Sciatic nerve (tissue), 2 donors: ENCODE measurements around the gene EPHA8. TPM values are rescaled to one million over a fixed set of nuclear protein-coding genes. Genes with fewer than 3 reads are reported as not detected.

Experiments
- ATAC-seq: fragments of 200-7000 bp; cut with Tn5 transposase; one replicate; pipeline ENCODE4 v1.9.1; 2020; ENCODE audit warnings: mild to moderate bottlenecking, moderate library complexity
- DNase-seq: peaks from one replicate; pipeline ENCODE4 v3.0.0-alpha.2; 2020; ENCODE audit warnings: low spot score
- intact Hi-C: fragments of 100-400 bp; cut with DNase I; formaldehyde crosslinking; loops from one replicate; pipeline ENCODE4 v1.14.2; 2022
- total RNA-seq: library from RNA; stranded (reverse); fragmentation: NEBNext Ultra II Directional; extraction: Animal tissue kit (Norgen Biotek cat#: 25700); gene quantifications from one replicate; pipeline ENCODE4 v1.2.1, GENCODE V29; 2021
- donor health status: DM: no; HTN: no; CAD: no.
- donor health status: DM: no; HTN: no; CAD: no.

EPHA8 gene
- total RNA-seq, 1 donor from 2014 or later: not detected

GRCh38 chr1:22602060-22602740, 38.9 kb downstream of the EPHA8 start:
- intact Hi-C loops: no loop called here
- DNase-seq (no peak), ATAC-seq (no peak)

- no peak for ATAC-seq
- DNase-seq: no peak
- intact Hi-C loops: no loop called here
These were observed 42.9 kb downstream of the EPHA8 start for GRCh38 chr1:22606161-22606560.

DNA sequence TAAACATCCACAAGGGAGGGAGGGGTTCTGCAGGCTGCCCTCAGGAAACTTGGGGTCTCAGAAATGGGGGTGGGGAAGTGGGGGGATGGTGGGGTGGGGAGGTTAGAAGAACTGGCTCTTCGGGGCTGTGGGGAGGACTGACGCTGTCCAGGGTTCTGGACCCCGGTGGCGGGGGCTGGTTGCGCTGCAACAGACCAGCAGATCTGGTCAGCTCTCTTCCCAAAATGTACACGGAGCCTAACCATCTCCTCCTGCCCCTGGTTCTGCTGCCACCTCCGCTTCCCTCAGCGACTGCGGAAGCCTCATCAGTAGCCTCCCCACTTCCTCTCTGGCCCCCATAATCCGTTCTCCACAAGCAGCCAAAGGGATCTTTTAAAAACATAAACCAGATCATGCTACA, 43.9 kb downstream of the EPHA8 start:
- DNase-seq (no peak), ATAC-seq (no peak)
- intact Hi-C loops: no loop called here

- intact Hi-C loops: no loop called here
- no peak for ATAC-seq
- no peak for DNase-seq
These were observed 45.1 kb downstream of the EPHA8 start for GRCh38 chr1:22608361-22608760.

GRCh38 chr1:22609291-22609690, 46.0 kb downstream of the EPHA8 start:
- no peak for ATAC-seq
- DNase-seq: no peak
- intact Hi-C loops: no loop called here

GRCh38 chr1:22611530-22611947, 48.2 kb downstream of the EPHA8 start:
- ATAC-seq (no peak), DNase-seq (no peak)
- intact Hi-C loops: no loop called here

GRCh38 chr1:22612671-22613571, 49.6 kb downstream of the EPHA8 start:
- DNase-seq (no peak), ATAC-seq (no peak)
- intact Hi-C loops: no loop called here

- ATAC-seq (no peak), DNase-seq (no peak)
- intact Hi-C loops: no loop called here
These were observed 50.3 kb downstream of the EPHA8 start for GRCh38 chr1:22613572-22613918.

- DNase-seq (no peak), ATAC-seq (no peak)
- intact Hi-C loops: no loop called here
These were observed 50.7 kb downstream of the EPHA8 start for GRCh38 chr1:22613951-22614350.

DNA sequence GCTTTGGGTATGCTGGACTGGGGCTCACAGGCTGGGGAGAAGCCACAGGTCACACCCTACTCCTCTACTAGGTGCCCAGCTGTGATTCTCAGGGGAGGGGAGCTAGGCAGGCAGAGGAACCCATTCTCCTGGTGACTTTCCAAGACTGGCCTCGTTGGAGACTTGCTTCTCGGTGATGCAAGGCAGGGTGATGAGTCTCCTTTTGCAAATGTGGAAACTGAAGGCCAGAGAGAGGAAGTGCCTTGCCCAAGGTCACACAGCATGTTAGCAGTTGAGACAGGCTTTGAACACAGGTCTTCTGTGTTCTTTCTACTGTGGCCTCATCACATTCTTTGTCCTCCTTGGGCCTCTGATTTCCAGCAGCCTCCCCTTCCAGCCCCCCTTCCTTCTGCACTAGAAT, 52.6 kb downstream of the EPHA8 start:
- no peak for DNase-seq
- no peak for ATAC-seq
- intact Hi-C loops: no loop called here

- DNase-seq: no peak
- intact Hi-C loops: no loop called here
- ATAC-seq: no peak
These were observed 53.3 kb downstream of the EPHA8 start for GRCh38 chr1:22616571-22616970.

DNA sequence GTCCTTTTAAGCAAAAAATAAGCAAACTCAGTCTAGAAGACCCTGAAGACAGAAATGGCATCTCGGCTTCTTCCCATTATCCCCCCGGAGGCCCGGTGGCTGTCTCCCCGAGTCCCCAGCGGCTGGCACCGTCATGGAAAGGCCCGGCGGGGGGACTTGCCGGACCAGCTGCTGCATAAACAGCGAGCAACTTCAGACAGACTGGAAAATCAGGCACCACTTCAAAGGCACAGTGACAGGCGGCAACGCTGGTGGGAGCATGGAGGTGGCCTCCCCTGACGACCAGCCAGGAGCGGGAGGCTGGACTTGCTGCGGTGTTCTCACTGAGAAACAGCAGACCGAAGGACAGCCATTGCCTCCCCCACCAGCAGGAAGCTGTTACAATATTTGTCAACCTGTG, 54.8 kb downstream of the EPHA8 start:
- intact Hi-C loops: no loop called here
- no peak for DNase-seq
- ATAC-seq: no peak

GRCh38 chr1:22619252-22619651, 56.0 kb downstream of the EPHA8 start:
- DNase-seq: no peak
- intact Hi-C loops: no loop called here
- ATAC-seq: no peak

DNA sequence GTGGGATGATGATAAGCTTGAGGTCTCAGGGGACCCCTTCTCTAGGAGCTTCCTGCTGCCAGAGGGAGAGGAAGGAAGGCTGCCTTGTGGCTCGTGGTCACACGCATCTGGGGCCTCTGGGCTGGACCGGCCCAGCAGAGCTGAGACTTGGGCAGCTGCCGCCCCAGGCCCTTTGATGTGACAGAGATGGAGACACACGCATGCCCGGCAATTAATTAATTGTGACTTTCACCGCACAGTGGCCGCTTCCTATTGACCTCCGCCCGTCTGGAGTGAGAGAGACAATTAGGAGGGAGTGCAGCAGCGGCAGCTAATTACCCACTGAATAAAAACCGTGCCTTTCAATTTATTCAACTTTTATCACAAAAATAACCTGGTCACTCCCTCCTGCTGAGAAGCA, 56.5 kb downstream of the EPHA8 start:
- no peak for ATAC-seq
- intact Hi-C loops: no loop called here
- no peak for DNase-seq

DNA sequence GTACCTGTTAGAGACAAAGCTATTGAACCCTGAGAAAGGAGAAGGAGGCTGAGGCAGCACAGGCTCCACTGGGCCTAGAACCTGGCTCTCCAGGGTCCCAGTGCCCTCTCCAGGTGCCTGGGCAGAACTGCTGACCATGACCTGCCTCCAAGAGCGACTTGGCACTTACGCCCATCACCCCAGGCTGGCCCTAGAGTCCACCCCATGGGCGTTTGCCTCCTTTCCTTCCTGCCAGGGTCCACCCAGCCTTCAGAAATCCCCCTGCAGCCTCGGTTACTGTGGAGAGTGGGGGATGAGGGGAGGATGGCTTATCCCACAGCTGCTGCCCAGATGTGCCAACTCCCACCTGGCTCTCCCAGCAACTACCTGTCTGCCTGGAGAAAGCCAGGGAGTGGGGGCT, 58.5 kb downstream of the EPHA8 start:
- DNase-seq (no peak), ATAC-seq (no peak)
- intact Hi-C loops: no loop called here

GRCh38 chr1:22625262-22625925, 62.1 kb downstream of the EPHA8 start:
- intact Hi-C loops: no loop called here
- ATAC-seq: no peak
- no peak for DNase-seq

DNA sequence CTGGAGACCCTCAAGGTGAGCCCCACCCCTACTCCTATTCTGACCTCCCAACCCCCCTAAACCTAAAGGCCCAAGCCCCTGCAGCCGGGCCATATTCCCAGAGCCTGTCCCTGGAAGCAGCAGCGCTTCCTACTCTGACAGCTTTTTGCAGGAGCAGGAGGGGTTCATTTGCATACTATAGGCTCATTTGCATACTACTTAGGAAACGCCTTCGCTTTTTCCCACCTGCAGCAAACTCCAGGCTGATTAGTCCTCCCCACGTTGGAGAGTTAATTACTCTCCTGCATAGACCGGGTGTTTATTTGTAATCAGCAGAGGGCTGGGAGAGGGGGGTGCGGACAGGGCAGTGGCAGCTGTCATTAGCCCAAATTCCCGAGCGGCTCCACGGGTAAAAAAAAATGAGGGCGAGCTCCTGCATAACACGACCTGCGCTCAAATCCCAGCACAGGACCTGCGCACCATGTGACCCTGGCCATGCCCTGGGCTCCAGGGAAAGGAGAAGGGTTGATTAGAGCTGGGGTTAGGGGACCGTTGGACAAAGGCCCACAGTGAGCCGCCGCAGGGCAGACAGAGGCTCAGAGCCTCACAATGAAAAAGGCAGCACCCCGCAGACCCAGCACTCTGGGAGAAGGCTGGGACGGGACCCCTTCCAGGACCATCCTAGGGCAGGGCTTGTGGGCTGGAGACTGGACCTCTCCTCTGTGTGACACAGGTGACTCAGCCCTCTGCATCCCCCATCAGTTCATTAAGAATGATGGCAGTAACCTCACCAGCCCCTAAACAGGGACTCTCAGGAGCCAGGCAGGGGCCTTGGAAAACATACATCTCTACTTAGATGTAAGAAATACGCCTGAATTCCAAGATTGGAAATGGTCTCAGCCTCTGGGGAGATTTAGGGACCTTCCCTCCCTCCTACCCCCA, 63.2 kb downstream of the EPHA8 start:
- DNase-seq: no peak
- no peak for ATAC-seq
- intact Hi-C loops: no loop called here

DNA sequence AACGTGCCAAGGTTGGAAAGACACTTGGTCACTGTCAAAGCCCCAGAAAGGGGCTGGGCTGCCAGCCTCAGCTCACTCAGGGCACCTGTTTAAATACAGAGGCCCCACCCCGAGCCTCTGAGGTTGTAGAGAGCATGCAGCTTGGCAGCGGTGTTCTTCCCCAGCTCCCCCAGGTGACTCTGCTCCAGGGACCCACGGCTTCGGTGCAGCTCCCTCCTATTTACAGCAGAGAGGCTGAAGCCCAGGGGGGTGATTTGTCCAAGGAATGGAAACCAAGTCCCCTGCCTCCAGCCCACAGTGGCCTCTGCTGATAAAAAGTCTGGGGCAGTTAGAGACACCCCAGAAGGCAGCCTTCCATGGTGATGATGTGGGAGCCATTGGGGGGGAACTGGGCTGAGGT, 64.0 kb downstream of the EPHA8 start:
- no peak for ATAC-seq
- DNase-seq: no peak
- intact Hi-C loops: no loop called here
